ENCODE measurements around the gene BEGAIN. TPM values are rescaled to one million over a fixed set of nuclear protein-coding genes. Genes with fewer than 3 reads are reported as not detected.

Gene BEGAIN
- total RNA-seq, 1 experiment from 2014 or later, result 0.24 TPM

DNA sequence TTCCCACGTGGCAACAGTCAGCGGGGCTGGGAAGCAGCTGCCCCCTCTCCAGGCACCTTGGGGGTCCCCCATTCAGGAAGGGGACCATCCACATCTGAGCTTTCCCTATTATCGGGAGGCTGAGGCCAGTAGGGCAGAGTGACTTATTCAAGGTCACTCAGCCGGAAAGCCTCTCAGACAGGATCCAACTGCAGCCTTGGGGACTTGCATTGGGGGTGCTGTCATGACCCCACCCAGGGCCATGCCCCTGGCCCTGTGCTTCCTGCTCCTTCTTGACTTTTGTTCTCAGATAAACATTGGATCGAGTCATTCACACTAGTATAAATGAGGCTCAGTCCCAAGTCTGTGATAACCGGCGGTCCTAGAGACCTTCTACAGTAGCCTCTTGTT lies 12.6 kb downstream of the BEGAIN start:
- no peak for DNase-seq (ENCODE audit: low read depth)
- in situ Hi-C loops (cut with HindIII; ENCODE audit: low pct_unique_long_range_greater_than_20kb, low sequenced_read_pairs), result no loop called here

DNA sequence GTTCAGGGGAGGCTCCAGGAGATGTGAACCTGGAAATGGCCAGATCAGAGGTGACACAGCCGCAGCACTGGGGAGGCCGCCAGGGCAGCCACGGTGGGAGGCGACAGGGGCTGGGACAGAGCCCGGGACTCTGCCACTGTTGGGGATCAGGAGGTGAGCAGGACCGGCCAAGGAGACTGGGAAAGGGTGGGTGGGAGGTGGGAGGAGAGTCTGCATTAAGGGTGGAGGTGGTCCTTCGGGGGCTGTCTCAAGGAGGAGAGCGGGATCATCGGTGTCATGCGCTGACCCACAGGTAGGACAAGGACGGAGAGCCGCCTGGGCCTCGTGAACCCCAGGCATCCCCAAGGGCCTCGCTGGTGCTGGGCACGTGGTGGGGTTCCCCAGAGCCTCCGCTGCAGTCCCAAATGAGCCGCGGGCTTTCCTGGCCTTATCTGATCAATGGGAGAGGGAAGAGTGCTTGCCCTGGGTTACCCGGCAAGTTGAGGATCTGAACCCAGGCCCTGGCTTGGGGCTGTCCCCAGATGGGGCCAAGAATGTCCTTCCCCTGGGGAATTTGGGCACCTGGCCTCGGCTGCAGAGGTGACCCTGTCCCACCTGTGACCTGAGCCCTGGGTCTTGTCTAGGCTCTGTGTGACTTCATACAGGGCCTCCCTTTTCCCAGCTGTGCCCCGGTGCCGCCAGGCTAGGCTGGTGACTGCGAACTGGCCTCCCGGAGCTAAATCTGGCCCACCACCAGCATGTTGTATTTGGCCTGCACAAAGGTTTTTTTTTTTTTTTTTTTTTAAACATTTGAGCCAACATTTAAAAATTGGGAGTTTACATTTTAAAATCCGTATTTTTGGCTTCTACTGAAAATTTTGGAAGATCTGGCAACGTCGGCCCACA lies 13.2 kb downstream of the BEGAIN start:
- in situ Hi-C loops (cut with HindIII; ENCODE audit: low pct_unique_long_range_greater_than_20kb, low sequenced_read_pairs), result no loop called here
- DNase-seq (ENCODE audit: low read depth), result no peak

DNA sequence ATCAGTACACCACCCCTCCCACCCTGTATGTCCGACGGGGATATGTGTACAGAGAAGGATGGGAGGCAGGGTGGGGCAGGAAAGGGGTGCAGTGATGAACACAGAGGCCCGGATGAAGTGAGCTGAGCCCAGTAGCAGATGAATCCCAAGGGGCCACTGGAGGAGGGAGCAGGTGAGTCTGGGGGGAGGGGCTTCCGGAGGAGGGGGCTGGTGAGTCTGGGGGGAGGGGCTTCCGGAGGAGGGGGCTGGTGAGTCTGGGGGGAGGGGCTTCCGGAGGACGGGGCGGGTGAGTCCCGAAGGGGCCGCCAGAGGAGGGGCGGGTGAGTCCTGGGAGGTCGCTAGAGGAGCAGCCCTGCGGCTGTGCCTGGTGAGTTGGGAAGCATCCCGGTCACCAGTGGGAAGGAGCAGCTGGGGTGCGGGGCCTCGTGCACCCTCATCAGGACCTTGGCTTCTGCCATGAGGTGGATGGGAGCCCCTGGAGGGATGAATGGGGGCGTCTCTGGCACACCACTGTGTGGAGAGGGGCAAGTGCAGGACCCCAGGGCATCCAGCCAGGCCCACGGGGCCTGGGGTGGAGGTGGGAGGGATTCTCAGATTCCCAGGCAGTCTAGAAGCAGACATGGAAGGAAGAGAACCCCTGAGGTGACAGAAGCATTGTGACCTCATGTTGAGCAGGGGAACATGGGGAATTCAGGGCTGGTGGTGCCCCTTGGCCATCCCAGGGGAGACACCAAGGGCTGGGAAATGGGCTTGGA lies 14.0 kb downstream of the BEGAIN start:
- in situ Hi-C loops (cut with HindIII; ENCODE audit: low pct_unique_long_range_greater_than_20kb, low sequenced_read_pairs), result no loop called here
- no peak for DNase-seq (ENCODE audit: low read depth)

DNA sequence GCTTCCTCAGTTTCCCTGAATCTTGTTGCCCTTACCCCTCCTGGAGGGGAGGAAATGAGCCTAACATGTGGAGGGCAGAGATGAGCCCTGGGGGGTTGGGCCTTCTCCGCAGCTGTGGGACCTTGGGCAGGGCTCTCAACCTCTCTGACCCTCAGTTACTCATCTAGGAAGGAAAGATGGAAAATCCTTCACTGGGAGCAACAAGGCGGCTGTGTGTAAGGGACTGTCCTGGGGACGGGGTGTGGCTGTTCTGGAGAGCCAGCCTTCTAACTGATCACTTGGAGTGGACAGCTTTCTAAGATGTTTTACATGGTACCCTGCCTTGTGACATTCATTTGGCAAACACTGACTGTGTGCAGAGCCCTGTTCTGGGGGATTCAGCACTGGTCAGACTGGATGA lies 14.7 kb downstream of the BEGAIN start:
- in situ Hi-C loops (cut with HindIII; ENCODE audit: low pct_unique_long_range_greater_than_20kb, low sequenced_read_pairs), result no loop called here
- no peak for DNase-seq (ENCODE audit: low read depth)

DNA sequence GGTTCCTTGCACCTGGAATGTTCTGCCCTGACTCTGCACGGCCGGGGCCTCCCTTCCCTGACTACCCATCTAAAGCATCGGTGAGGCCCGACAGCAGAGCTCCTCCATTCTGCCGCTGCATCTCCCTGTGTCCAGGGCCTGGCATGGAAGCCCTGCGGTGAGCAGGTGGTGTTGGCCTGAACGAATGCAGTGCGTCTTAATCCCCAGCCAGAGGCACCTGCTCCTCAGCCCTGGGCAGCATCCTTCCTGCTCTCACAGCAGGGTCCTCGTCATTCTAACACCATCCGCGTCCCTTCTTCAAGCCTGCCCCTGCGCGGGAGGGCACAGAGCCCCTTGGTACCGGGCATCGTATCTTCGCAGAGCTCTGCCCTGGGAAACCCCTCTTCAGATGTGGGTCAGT lies 15.4 kb downstream of the BEGAIN start:
- in situ Hi-C loops (cut with HindIII; ENCODE audit: low pct_unique_long_range_greater_than_20kb, low sequenced_read_pairs), result no loop called here

DNA sequence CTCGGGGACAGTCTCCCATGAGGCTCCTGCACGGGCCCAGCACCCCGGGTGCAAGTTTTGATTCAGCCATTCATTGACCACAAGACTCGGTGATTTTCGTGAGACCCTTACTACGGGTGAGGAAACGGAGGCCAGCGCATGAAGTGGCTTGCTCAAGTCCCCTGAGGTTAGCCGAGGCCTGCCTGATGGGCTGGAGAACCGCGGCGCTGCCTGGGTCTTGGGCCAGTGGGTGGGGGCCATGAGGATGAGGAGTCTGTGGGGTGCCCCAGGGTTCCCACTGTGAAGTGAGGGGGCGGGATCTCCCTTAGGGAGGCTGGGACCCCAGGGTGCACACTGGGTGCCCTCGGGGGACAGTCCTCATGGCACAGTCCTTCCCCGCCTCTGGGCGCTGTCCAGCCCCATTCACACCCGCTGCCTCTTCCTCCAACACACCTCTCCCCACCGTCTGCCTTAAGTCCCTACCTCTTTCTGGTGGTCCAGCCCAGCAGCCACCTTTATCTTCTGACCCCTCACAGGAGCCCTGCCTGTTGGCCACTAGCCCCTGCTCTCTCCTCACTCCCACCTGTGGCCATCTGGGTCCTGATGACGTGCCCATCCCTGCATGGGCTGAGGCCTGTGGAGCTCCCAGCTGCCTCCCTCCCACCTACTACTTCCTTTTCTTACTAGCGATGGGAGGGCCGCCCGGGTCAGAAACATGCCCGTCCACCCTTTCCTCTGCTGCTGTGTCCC lies 16.3 kb downstream of the BEGAIN start:
- in situ Hi-C loops (cut with HindIII; ENCODE audit: low pct_unique_long_range_greater_than_20kb, low sequenced_read_pairs), result no loop called here

More for the DNA sequence above, 15.4 kb downstream of the BEGAIN start:
- no peak for DNase-seq (ENCODE audit: low read depth)

DNA sequence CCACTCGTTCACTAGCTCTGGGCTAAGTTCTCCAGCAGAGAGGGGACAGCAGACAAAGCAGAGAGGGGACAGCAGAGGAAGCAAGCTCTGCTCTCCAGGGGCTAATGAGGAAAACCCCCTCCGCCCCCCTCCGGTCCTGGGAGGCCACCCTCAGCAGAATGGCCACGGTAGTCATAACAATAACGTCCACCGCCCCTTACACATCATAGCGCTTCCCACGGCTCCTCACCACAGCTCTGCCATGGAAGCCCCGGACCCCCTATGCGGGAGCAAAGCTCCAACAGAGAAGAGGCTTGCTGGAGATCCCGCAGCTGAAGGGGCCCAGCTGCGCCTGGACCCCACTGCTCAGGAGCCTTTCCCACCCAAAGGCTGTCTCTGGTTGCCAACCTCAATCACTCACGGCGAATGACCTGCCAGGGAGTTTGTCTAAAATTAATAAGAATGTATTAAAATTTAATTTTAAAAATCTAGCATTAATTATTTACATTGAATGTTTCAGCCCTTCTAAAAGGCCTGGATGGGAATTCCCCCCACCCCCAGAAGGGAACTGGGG lies 17.4 kb downstream of the BEGAIN start:
- in situ Hi-C loops (cut with HindIII; ENCODE audit: low pct_unique_long_range_greater_than_20kb, low sequenced_read_pairs), result no loop called here
- DNase-seq (ENCODE audit: low read depth), result no peak

More for the DNA sequence above, 16.3 kb downstream of the BEGAIN start:
- DNase-seq (ENCODE audit: low read depth), result no peak

DNA sequence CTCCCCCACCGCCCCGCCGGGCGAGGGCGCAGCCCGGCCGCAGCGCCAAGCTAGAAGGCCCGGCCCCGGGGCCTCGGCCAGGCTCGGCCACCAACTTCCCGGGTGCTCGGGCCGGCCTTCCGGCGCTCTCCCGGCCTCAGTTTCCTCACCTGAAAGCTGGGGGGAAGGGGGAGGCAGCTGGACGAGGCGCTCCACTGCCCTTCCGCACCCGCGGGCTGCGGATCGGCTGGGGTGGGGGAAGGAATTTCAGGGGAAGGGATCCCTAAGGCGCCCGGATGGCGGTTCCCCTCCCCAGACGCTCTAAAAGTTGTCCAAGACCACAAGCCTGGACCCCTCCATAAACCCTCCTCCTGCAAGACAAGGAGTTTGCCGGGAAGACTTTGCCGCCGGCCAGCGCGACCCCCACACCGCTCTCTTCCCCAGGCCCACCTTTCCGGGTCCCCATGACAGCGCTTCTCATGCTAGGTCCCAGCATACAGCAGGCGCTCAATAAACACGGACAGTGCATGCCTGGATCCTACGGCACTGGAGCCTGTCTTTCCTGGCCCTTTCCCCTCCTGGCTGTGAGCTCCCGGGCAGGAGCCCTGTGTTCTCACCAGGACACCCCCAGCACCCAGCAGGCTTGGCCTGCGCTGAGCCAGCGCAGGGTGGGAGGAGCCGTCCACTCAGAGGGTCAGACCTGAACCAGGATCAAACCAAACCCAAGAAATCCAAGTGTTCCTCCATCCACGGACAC lies 18.1 kb downstream of the BEGAIN start:
- in situ Hi-C loops (cut with HindIII; ENCODE audit: low pct_unique_long_range_greater_than_20kb, low sequenced_read_pairs), result no loop called here
- DNase-seq (ENCODE audit: low read depth), result no peak

DNA sequence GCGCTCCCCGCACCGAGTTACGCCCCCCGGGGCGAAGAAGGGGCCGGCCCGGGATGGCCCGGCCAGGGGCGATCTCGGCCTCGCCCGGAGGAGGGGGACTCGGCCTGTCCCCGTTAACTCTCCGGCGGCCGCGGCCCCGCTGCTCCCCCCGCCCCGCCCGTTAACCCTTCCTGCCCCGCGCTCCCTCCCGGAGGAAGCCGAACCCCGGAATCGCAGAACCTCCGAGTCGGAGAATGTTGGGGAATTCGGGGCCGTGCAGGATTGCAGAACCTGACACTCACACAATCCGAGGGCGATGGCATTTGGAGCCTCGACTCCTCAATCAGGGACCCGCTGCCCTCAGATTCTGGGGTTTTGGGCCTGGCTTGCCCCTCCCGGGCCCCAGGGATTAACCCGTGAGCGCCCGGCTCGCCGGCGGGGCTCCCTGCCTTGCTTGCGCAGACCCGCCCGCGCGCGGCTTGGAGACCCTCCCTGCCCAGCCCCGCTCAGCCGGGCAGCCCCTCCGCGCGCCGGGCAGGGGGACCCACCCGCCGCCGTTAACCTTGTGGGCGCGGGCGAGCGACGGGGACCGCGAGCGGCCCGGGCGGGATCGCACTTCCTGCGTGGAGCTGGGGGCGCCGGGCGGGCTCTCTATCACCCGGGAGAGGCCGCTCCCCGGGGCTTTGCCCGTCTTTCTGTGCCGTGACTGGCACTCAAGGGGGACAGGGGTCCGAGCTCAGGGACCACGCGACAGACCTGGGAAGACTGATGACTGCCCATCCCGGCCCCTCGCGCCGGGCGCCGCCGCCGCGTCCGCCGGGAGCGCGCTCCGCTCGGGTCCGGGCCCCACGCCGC lies 18.8 kb downstream of the BEGAIN start:
- DNase-seq (ENCODE audit: low read depth), result no peak
- in situ Hi-C loops (cut with HindIII; ENCODE audit: low pct_unique_long_range_greater_than_20kb, low sequenced_read_pairs), result no loop called here

DNA sequence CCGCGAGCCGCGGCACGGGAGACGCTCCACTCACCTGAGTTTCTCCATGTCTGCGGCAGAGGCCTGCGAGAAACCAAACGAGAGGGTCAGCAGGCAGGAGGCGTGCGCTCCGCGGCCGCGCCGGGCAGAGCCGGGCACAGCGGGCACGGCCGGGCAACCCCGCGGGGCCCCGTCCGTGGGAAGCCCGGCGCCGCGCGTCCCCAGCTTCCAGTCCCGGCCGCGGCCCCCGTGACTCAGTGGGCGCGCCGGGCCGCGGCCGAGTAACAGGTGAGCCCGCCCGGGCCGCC lies 19.4 kb downstream of the BEGAIN start:
- no peak for DNase-seq (ENCODE audit: low read depth)
- in situ Hi-C loops (cut with HindIII; ENCODE audit: low pct_unique_long_range_greater_than_20kb, low sequenced_read_pairs), result no loop called here

DNA sequence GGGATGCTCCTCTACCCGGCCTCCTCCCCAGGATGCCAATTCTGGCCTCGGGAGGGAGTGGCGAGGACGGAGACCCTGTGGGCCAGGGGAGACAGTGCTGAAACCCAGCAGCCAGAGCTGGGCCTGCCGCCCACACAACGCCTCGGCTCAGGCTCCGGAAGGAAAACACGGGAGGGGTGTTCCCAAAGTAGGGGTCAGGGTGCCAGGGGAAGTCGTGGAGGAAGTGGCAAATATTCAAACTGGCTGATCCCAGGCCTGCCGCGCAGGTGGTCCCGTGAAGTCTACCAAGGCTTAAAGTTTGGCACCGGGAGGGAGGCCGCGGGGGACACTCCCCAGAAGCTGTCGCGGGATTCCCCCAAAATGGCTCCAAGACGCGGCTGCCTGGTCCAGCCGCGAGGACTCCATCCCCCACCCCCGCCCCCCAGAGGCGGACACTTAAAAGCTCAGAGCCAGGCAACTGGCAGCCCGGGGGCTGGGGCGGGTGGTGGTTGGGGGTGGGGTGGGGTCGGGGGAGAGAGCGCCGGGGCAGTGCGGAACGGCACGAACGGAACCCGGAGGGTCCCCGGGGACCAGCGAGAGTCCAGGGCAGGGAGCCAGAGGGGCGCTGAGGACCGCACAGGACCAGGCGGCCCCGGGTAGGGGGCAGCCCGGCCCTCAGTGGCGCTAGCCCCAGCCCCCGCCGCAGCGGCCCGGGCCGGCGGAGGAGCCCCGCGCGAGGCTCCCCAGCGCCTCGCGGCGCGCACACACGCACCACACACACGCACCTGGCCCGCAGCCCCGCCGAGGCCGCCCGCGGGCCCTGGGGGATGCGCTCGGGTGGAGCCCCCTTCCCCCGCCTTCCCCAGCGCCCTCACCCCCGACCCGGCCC lies 20.0 kb downstream of the BEGAIN start:
- in situ Hi-C loops (cut with HindIII; ENCODE audit: low pct_unique_long_range_greater_than_20kb, low sequenced_read_pairs), result no loop called here
- no peak for DNase-seq (ENCODE audit: low read depth)

DNA sequence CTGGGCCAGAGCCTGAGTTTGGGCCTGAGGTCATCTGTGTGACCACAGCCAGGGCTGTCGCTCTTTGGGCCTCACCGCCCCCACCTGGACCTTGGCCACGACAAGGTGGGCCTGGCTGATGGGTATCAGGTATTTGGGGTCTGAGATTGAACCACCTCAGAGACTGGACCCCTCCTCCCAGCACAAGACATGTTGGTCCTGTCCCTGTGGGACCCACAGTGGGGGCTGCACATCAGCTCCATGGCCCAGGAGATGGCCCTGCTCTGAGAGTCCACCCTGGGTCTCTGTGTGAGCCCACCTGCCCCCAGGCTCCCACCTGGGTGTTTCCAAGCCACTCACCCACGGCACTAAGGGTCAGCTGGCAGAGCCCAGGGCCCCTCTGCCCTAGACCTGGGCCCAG lies 20.6 kb downstream of the BEGAIN start:
- no peak for DNase-seq (ENCODE audit: low read depth)
- in situ Hi-C loops (cut with HindIII; ENCODE audit: low pct_unique_long_range_greater_than_20kb, low sequenced_read_pairs), result no loop called here

DNA sequence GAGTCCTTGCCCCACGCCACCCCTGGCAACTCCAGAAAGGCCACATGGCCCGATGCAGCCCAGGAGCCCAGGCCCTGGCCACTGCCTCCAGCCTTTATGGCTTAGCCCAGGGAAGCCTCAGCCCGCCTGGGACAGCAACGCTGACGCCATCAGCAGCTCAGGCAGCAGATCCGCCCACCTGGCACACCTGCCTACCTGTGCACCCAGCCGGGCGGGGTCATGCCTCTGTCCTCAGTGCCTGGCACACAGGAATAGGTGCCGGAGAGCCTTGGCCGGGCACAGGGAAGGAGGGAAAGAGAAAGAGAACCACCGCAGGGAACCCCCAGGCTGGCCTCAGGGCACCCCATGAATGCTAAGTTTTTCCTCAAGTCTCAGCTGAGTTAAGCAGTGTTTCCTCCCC lies 21.1 kb downstream of the BEGAIN start:
- in situ Hi-C loops (cut with HindIII; ENCODE audit: low pct_unique_long_range_greater_than_20kb, low sequenced_read_pairs), result no loop called here
- DNase-seq (ENCODE audit: low read depth), result no peak

DNA sequence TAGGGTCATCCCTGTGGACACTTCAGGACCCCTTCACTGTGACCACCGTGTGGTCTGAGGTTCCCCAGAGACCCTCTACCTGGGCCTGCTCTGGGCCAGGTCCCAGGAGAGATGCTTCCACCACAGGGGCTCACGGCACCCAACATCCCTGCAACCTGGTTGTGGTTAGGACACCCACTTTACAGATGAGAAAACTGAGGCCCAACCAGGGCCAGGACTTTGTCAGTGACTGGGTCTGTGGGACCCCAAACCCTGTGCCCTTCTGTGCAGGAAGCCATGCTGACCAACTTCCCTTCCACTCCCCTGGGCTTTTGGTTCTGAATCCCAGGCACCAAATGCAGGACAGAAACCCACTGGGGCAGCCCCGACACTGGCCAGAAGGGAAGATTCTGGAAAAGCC lies 21.6 kb downstream of the BEGAIN start:
- in situ Hi-C loops (cut with HindIII; ENCODE audit: low pct_unique_long_range_greater_than_20kb, low sequenced_read_pairs), result no loop called here
- DNase-seq (ENCODE audit: low read depth), result no peak

DNA sequence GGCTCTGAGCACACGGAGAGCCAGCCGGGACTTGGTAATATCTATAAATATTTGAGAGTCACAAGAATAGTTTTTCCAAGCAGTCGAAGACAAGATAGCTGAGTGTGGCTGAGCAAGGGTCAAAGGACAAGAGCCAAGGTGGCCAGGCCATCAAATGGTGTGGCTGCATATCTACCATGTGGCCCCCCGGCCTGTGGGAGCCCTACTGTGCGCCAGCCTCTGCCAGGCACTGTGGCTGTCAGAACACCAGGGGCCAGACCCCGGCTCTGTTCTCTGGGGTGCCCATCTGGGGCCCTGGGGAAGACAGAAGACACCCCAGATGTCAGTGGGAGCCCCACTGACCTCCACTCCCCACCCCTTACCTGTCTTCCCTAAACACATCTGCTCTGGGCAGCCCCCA lies 22.7 kb downstream of the BEGAIN start:
- no peak for DNase-seq (ENCODE audit: low read depth)
- in situ Hi-C loops (cut with HindIII; ENCODE audit: low pct_unique_long_range_greater_than_20kb, low sequenced_read_pairs), result no loop called here

DNA sequence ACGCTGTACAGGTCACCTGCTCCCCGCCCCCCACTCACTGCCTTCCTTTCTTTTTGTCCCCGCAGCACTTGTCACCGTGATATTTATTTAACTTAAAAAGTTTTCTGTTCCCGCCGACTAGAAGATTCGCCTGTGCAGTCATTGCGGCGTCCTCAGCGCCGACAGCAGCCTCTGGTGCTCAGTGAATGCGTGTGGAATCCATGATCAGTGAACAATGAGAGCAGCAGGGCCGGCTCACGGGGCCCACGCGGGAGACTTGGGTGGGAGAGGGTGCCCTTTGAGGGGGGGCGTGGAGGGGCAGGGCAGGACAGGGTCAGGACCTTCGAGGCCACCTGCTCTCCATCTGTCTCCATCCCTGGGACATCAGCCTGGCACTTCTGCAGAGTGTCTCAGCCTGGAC lies 24.5 kb downstream of the BEGAIN start:
- in situ Hi-C loops (cut with HindIII; ENCODE audit: low pct_unique_long_range_greater_than_20kb, low sequenced_read_pairs), result no loop called here
- no peak for DNase-seq (ENCODE audit: low read depth)

DNA sequence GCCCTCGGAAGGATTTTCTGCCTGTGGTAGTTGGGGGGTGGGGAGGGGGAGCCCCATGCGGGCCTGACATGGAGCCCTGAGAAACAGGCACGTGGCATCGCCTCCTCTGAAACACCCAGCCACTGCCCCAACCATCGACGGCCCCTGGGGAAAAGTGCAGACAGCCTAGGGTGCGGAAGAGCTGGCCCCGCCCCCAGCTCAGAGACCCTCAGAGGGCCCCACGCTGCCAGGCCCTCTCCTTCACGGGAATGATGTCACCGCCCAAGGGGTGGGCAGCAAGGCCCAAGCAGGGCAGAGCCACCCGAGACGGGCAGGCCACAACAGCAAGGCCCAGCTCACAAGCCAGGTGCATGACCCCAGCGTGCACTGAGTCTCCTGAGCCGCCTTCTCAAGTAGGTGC lies 26.2 kb downstream of the BEGAIN start:
- no peak for DNase-seq (ENCODE audit: low read depth)
- in situ Hi-C loops (cut with HindIII; ENCODE audit: low pct_unique_long_range_greater_than_20kb, low sequenced_read_pairs), result no loop called here

All from Caki2 (cell line).